H9 (cell line): Measurements from ENCODE around the gene TRAK1. TPM values are rescaled to one million over a fixed set of nuclear protein-coding genes. Genes with fewer than 3 reads are reported as not detected.

Experiments
- DNase-seq: peaks from one replicate; pipeline ENCODE4 v3.0.0-alpha.2; 2017
- H2AFZ ChIP-seq: one replicate; pipeline ENCODE4 v1.6.1; 2013; ENCODE audit warnings: mild to moderate bottlenecking, low read length, control low read depth, moderate library complexity
- H2AK5ac ChIP-seq: 2 replicates; pipeline ENCODE4 v1.6.1; 2013; ENCODE audit warnings: low read length, control low read depth, mixed read lengths; ENCODE audit not compliant: insufficient read length
- H2BK120ac ChIP-seq: one replicate; pipeline ENCODE4 v1.6.1; 2013; ENCODE audit warnings: low read depth, mild to moderate bottlenecking, low read length, control low read depth, inconsistent platforms; ENCODE audit not compliant: poor library complexity, severe bottlenecking
- H2BK12ac ChIP-seq: 2 replicates; pipeline ENCODE4 v1.6.1; 2013; ENCODE audit warnings: low read length, control low read depth, mixed read lengths, low read depth; ENCODE audit not compliant: insufficient read length
- H2BK15ac ChIP-seq: 2 replicates; pipeline ENCODE4 v1.6.1; 2013; ENCODE audit warnings: low read depth, low read length, control low read depth
- H2BK20ac ChIP-seq: one replicate; pipeline ENCODE4 v1.6.1; 2013; ENCODE audit warnings: low read depth, mild to moderate bottlenecking, low read length, control low read depth, inconsistent platforms; ENCODE audit not compliant: poor library complexity, severe bottlenecking
- H2BK5ac ChIP-seq: 2 replicates; pipeline ENCODE4 v1.6.1; 2013; ENCODE audit warnings: low read length, control low read depth, mixed read lengths; ENCODE audit not compliant: insufficient read length
- H3K14ac ChIP-seq: 2 replicates; pipeline ENCODE4 v1.6.1; 2013; ENCODE audit warnings: low read length, control low read depth; ENCODE audit not compliant: insufficient read depth
- H3K18ac ChIP-seq: 2 replicates; pipeline ENCODE4 v1.6.1; 2013; ENCODE audit warnings: low read depth, mild to moderate bottlenecking, mixed read lengths, low read length, control low read depth; ENCODE audit not compliant: insufficient read length
- H3K23ac ChIP-seq: 2 replicates; pipeline ENCODE4 v1.6.1; 2013; ENCODE audit warnings: low read length, control low read depth, mixed read lengths, low read depth; ENCODE audit not compliant: insufficient read length
- H3K23me2 ChIP-seq: 2 replicates; pipeline ENCODE4 v1.6.1; 2013; ENCODE audit warnings: low read depth, mild to moderate bottlenecking, mixed read lengths, low read length, control low read depth; ENCODE audit not compliant: insufficient read length, poor library complexity, severe bottlenecking
- H3K27ac ChIP-seq: 2 replicates; pipeline ENCODE4 v1.5.1; 2013; ENCODE audit warnings: low read length, control low read depth, mixed read lengths, low read depth; ENCODE audit not compliant: insufficient read length
- H3K27me3 ChIP-seq: 2 replicates; pipeline ENCODE4 v1.6.1; 2013; ENCODE audit warnings: low read length, control low read depth, inconsistent platforms; ENCODE audit not compliant: insufficient read depth
- H3K4ac ChIP-seq: 2 replicates; pipeline ENCODE4 v1.6.1; 2013; ENCODE audit warnings: low read depth, mild to moderate bottlenecking, control low read depth, inconsistent platforms, low read length, moderate library complexity
- H3K4me1 ChIP-seq: 2 replicates; pipeline ENCODE4 v1.6.1; 2013; ENCODE audit warnings: low read length, control low read depth, inconsistent platforms; ENCODE audit not compliant: insufficient read depth
- H3K4me2 ChIP-seq: 2 replicates; pipeline ENCODE4 v1.6.1; 2013; ENCODE audit warnings: low read length, control low read depth, mixed read lengths; ENCODE audit not compliant: insufficient read length, insufficient read depth
- H3K56ac ChIP-seq: 2 replicates; pipeline ENCODE4 v1.6.1; 2013; ENCODE audit warnings: low read depth, mild to moderate bottlenecking, mixed read lengths, low read length, control low read depth; ENCODE audit not compliant: insufficient read length
- H3K79me1 ChIP-seq: 2 replicates; pipeline ENCODE4 v1.6.1; 2013; ENCODE audit warnings: low read depth, mild to moderate bottlenecking, moderate library complexity, low read length, control low read depth, inconsistent platforms; ENCODE audit not compliant: insufficient read depth, poor library complexity, severe bottlenecking
- H3K79me2 ChIP-seq: 2 replicates; pipeline ENCODE4 v1.6.1; 2013; ENCODE audit warnings: low read length, control low read depth, inconsistent platforms; ENCODE audit not compliant: insufficient read depth
- H3K9ac ChIP-seq: 2 replicates; pipeline ENCODE4 v1.6.1; 2013; ENCODE audit warnings: low read length, control low read depth, mixed read lengths; ENCODE audit not compliant: insufficient read length; ENCODE audit errors: extremely low read depth
- H3K9me3 ChIP-seq: one replicate; pipeline ENCODE4 v1.6.1; 2013; ENCODE audit warnings: low read depth, low read length, inconsistent platforms; ENCODE audit not compliant: control insufficient read depth
- H3T11ph ChIP-seq: one replicate; pipeline ENCODE4 v1.6.1; 2013; ENCODE audit warnings: mild to moderate bottlenecking, low read length, control low read depth, inconsistent platforms
- H4K20me1 ChIP-seq: one replicate; pipeline ENCODE4 v1.6.1; 2013; ENCODE audit not compliant: control insufficient read depth, insufficient read length, insufficient read depth
- H4K5ac ChIP-seq: 2 replicates; pipeline ENCODE4 v1.6.1; 2013; ENCODE audit warnings: low read depth, mild to moderate bottlenecking, mixed read lengths, low read length, control low read depth; ENCODE audit not compliant: insufficient read length
- H4K8ac ChIP-seq: replicated peaks from 2 replicates; pipeline ENCODE4 v1.6.1; 2013; ENCODE audit warnings: low read length, control low read depth, mixed read lengths, low read depth; ENCODE audit not compliant: insufficient read length
- H4K91ac ChIP-seq: 2 replicates; pipeline ENCODE4 v1.6.1; 2013; ENCODE audit warnings: low read depth, mild to moderate bottlenecking, moderate library complexity, mixed read lengths, low read length, control low read depth; ENCODE audit not compliant: insufficient read length
- H3K27ac Mint-ChIP-seq, 3 experiments: 2 replicates in 2 of 3; 3 replicates in 1 of 3; pipeline ENCODE4 v1.8.0; 2020 to 2021; ENCODE audit warnings: mixed read lengths in 3 of 3, mild to moderate bottlenecking in 1 of 3, moderate library complexity in 1 of 3
- H3K27me3 Mint-ChIP-seq: 2 replicates; pipeline ENCODE4 v1.8.0; 2021; ENCODE audit warnings: low read depth, mild to moderate bottlenecking, moderate library complexity, mixed read lengths
- H3K36me3 Mint-ChIP-seq, 3 experiments: 2 replicates in 2 of 3; 3 replicates in 1 of 3; pipeline ENCODE4 v1.8.0; 2020 to 2021; ENCODE audit warnings: low read depth in 3 of 3, mixed read lengths in 3 of 3; ENCODE audit not compliant: insufficient read depth in 1 of 3
- H3K4me1 Mint-ChIP-seq, 2 experiments: 2 replicates each; pipeline ENCODE4 v1.8.0; 2020; ENCODE audit warnings: mixed read lengths in 2 of 2
- H3K4me3 Mint-ChIP-seq, 2 experiments: 2 replicates in 1 of 2; 3 replicates in 1 of 2; pipeline ENCODE4 v1.8.0; 2020 to 2021; ENCODE audit warnings: mild to moderate bottlenecking in 2 of 2, mixed read lengths in 2 of 2, moderate library complexity in 1 of 2
- H3K9me3 Mint-ChIP-seq, 2 experiments: 2 replicates in 1 of 2; 3 replicates in 1 of 2; pipeline ENCODE4 v1.8.0; 2020; ENCODE audit warnings: mild to moderate bottlenecking in 2 of 2, mixed read lengths in 2 of 2, moderate library complexity in 1 of 2
- CTCF ChIP-seq: fragments of 200-600 bp; sonication (generic); conservative IDR thresholded peaks from 3 replicates; pipeline ENCODE4 v1.8.0; 2021; ENCODE audit warnings: antibody characterized with exemption, mild to moderate bottlenecking
- WGBS: extraction: QIAGEN DNeasy Blood & Tissue Kit; methylation state at CpG from one replicate; pipeline ENCODE4 v1.1.7; 2013; ENCODE audit warnings: missing lambda C conversion rate, low lambda C conversion rate, mixed read lengths; ENCODE audit not compliant: insufficient read length; ENCODE audit errors: extremely low coverage; 5-methylcytosine and 5-hydroxymethylcytosine counted together
- total RNA-seq: library from RNA; stranded (reverse); gene quantifications from 2 replicates; pipeline ENCODE4 v1.2.1, GENCODE V29; 2021

Gene TRAK1
- total RNA-seq, 1 experiment from 2014 or later, result 34.2 TPM

- Histone ChIP-seq H2BK120ac (no peak overlapping the region), H3K4me2 (no peak overlapping the region), H2BK20ac (no peak overlapping the region), H3K4me1 (no peaks in the 10 kb centered on the region; the same call in 1 of the 2 replicates), H4K91ac (no peak overlapping the region), H2BK12ac (no peak overlapping the region), H3K79me2 (no peaks in the 10 kb centered on the region), H3K4ac (no peak overlapping the region), H3K14ac (no peak overlapping the region), H3K27ac (no peak overlapping the region), H4K5ac (no peak overlapping the region), H2AFZ (no peak overlapping the region), H3T11ph (no peak overlapping the region), H3K23me2 (no peaks in the 10 kb centered on the region), H3K56ac (no peak overlapping the region), H2BK15ac (no peak overlapping the region), H3K9ac (no peak overlapping the region), H4K8ac (no peak overlapping the region), H3K27me3 (no peaks in the 10 kb centered on the region), H3K9me3 (no peaks in the 10 kb centered on the region), H2AK5ac (no peak overlapping the region), H3K79me1 (no peaks in the 10 kb centered on the region), H3K23ac (no peak overlapping the region), H3K18ac (no peak overlapping the region), H2BK5ac (no peak overlapping the region), H4K20me1 (no peaks in the 10 kb centered on the region)
- no peak overlapping the region for H3K27ac Mint-ChIP-seq
- no peak overlapping the region for H3K4me3 Mint-ChIP-seq
- peaks cover 0 to 6% of the 10 kb centered on the region in 2 experiments; a peak in 3 of 5 replicates for H3K9me3 Mint-ChIP-seq
- no peaks in the 10 kb centered on the region for H3K36me3 Mint-ChIP-seq
- H3K4me1 Mint-ChIP-seq, result peaks cover 19 to 22% of the 10 kb centered on the region in 2 experiments
- DNase-seq, result no peak
- peaks cover 11% of the 10 kb centered on the region for H3K27me3 Mint-ChIP-seq
- no CpG with 5 or more reads among the region's 5 CpGs for WGBS
- no peak for TF ChIP-seq CTCF
Measured at GRCh38 chr3:42230860-42231259, 139.7 kb downstream of the TRAK1 start.
